Heart left ventricle (tissue), 13 donors: ENCODE results near the gene SORBS2.

Experiments used
- CTCF ChIP-seq, 12 donors: fragments of 200-600 bp; sonication (generic) in 4 of 12; IDR thresholded peaks; one replicate each; pipeline versions ENCODE4 v1.5.0 to v1.8.0; 2018 to 2022; ENCODE audit warnings: antibody characterized with exemption in 12 of 12, mild to moderate bottlenecking in 5 of 12
- POLR2A ChIP-seq, 2 donors: fragments of 450-650 bp; IDR thresholded peaks; one replicate each; pipeline ENCODE4 v1.6.1; 2017; ENCODE audit warnings: antibody characterized with exemption in 2 of 2, mild to moderate bottlenecking in 2 of 2, moderate library complexity in 2 of 2
- donor health status: ischemic (EF 13 %, LVEDD 7.1; RV severe dilation, severe dysfunction).
- donor health status: DM: no; HTN: yes; CAD: no.
- donor health status: DM: no; HTN: no; CAD: no.
- donor health status: ischemic (EF 25% LVEDD 6.9; RV normal size, moderate dysfunction).
- donor health status: ischemic (EF 25% LVEDD 5.7; RV mildly dilated, moderate dysfunction).
- donor health status: ischemic (EF 35%, LVEDD 5.7; RV mildly dilated, moderate dysfunction).
- donor health status: nonischemic (EF 11% LVEDD 7.7; RV severe dilation, severe dysfunction).
- donor health status: DM: yes; HTN: yes; CAD: no.
- donor health status: PGD.
- donor health status: ischemic (EF 29% LVEDD 5.4; RV normal size, mild dysfunction).
- donor health status: nonischemic (EF 23%, LVEDD 6.1; RV moderate dilation, normal function).

- TF ChIP-seq CTCF (IDR thresholded peaks at IDR 0.05) (no peak), POLR2A (IDR thresholded peaks at IDR 0.05) (no peak)
Measured at GRCh38 chr4:185729391-185729804, 82.6 kb downstream of the SORBS2 start.
